ENCODE measurements around the gene CDYL.

The CDYL gene

GRCh38 chr6:4732691-4733315 is 43.4 kb upstream of the CDYL start:
- TF ChIP-seq, protein P1, sequence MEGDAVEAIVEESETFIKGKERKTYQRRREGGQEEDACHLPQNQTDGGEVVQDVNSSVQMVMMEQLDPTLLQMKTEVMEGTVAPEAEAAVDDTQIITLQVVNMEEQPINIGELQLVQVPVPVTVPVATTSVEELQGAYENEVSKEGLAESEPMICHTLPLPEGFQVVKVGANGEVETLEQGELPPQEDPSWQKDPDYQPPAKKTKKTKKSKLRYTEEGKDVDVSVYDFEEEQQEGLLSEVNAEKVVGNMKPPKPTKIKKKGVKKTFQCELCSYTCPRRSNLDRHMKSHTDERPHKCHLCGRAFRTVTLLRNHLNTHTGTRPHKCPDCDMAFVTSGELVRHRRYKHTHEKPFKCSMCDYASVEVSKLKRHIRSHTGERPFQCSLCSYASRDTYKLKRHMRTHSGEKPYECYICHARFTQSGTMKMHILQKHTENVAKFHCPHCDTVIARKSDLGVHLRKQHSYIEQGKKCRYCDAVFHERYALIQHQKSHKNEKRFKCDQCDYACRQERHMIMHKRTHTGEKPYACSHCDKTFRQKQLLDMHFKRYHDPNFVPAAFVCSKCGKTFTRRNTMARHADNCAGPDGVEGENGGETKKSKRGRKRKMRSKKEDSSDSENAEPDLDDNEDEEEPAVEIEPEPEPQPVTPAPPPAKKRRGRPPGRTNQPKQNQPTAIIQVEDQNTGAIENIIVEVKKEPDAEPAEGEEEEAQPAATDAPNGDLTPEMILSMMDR (conservative IDR thresholded peaks at IDR 0.05; ENCODE audit: low read depth, low read length) = no peak
- peak; percentile 71 for DNase-seq (ENCODE audit: low read depth)
- H3K4me3 ChIP-seq (ENCODE audit: low read length) = peak overlapping the region; percentile 3

DNA sequence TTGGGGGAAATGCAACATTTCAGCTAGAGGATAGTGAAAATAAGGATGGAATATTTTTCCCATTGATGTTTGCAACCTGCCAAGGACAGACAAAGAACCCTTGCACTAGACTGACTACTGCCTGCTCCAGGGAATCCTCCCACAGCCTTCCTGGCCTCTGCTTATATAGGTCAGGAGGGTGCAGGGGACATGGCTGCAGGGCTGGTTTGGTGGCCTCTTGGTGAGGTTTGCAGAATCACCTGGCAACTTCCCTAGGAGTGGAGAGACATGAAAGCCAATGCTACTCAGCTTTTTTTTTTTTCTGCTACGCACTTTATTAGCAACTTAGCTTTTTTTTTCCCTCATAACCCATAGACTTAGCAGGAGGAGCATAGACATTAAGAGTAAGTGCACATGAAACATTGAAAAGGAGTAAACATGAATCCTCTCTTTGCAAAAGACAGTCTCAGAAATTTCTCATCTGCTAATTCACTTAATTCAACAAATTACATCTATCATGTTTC is 39.8 kb upstream of the CDYL start:
- TF ChIP-seq, protein P1 (conservative IDR thresholded peaks at IDR 0.05; ENCODE audit: low read depth, low read length) = no peak

DNA sequence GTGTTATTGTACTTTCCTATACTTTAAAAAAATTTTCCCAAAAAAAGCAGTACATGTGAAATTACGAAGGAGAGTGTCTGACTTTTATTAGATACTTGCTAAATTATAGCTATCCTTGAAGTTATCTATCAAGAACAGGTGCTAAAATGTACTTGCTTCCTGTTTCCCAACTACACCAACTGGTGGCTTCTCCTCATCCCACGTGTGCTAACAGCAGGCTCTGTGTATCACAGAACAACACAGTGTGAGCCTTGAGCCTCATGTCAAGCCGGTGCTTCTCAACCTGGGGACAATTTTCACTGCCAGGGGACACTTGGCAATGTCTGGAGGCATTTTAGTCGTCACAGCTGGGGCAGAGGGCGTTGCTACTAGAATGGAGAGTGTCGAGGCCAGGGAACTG is 36.2 kb upstream of the CDYL start:
- no peak overlapping the region for H3K4me3 ChIP-seq (ENCODE audit: low read length)
- no peak for DNase-seq (ENCODE audit: low read depth)
- TF ChIP-seq, protein P1 (conservative IDR thresholded peaks at IDR 0.05; ENCODE audit: low read depth, low read length) = no peak

More for the DNA sequence above, 39.8 kb upstream of the CDYL start:
- H3K4me3 ChIP-seq (ENCODE audit: low read length) = no peak overlapping the region
- DNase-seq (ENCODE audit: low read depth) = no peak

DNA sequence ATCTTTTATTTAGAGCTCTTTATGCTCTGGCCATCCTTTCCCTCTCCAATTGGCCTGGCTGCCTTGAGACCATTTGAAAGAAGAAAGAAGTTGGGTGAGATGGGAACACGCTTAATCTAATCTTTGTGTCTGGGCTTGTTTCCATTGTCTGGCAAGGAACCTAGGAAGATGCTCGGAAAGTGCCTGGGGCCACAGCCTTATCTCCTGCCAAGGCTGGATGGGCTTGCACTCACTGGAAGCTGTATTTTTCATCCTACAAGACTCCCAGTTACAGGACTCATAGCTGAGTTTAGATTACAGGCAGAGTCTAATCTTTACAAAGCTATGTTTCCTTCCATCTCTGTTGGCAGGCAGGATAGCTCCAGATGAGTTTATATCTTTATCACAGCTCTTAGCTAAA is 33.1 kb upstream of the CDYL start:
- TF ChIP-seq, protein P1 (conservative IDR thresholded peaks at IDR 0.05; ENCODE audit: low read depth, low read length) = no peak
- no peak for DNase-seq (ENCODE audit: low read depth)
- H3K4me3 ChIP-seq (ENCODE audit: low read length) = no peak overlapping the region

DNA sequence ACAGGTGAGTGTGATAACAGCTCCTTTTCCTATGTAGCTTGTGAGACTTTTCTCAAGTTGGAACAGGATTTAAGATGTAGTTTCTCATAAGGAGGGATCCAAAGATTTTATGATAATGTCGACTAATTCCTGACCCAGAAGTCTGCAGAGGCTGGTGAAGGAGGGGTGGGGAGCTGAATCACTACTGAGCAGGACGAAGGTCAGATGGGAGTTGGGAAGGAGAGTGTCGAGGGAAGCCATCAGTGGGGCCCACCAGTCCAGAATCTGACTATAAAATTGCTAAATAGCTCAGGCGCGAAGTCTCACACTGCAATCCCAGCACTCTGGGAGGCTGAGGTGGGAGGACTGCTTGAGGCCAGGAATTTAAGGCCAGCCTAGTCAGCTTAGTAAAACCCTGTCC is 32.3 kb upstream of the CDYL start:
- no peak for DNase-seq (ENCODE audit: low read depth)
- no peak overlapping the region for H3K4me3 ChIP-seq (ENCODE audit: low read length)
- TF ChIP-seq, protein P1 (conservative IDR thresholded peaks at IDR 0.05; ENCODE audit: low read depth, low read length) = no peak

GRCh38 chr6:4747588-4747987 is 28.6 kb upstream of the CDYL start:
- no peak for DNase-seq (ENCODE audit: low read depth)
- TF ChIP-seq, protein P1 (conservative IDR thresholded peaks at IDR 0.05; ENCODE audit: low read depth, low read length) = no peak
- no peak overlapping the region for H3K4me3 ChIP-seq (ENCODE audit: low read length)

DNA sequence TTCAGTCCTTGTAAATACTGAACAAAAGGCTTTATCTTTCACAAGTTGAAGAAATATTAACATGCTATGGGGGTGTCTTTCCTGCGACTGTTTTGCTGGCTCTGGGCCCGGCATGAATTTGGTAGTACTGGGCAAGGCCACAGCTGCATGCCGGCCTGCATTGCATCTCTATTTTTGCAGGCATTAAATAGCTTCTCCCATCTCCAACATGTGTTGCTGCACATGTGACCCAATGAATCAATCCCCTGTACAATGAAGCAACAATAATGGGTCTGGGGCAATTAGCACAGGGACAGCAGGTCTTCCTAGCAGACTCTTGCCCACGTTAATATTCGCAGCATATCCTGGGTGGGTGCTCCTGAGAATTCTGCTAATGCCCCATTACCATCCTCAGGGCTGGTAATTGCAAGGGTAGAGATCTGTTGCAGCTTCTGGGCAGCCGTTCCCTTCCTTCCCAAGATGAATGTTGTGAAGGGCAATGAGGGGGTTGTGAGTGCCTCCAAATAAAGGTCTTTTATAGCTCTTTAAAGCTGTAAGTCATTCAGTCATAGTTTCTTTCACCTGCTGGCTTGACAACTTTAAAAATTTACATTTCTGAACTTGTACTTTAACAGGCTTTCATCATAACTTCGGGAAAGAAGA is 24.3 kb upstream of the CDYL start:
- no peak for DNase-seq (ENCODE audit: low read depth)
- no peak overlapping the region for H3K4me3 ChIP-seq (ENCODE audit: low read length)
- TF ChIP-seq, protein P1 (conservative IDR thresholded peaks at IDR 0.05; ENCODE audit: low read depth, low read length) = no peak

Data from retinal pigment epithelial cell (primary cell).